ENCODE results near the gene SYT7.
"Not testable (repeated sequence)": the region's sequence is repeated elsewhere in the genome, so short reads cannot be mapped to it uniquely, and the experiment has no call there.

Gene SYT7

GRCh38 chr11:61472868-61473267 is 108.0 kb downstream of the SYT7 start:
- FAIRE-seq: no peak
- DNase-seq (ENCODE audit: insufficient read length): no peak
- no peak for TF ChIP-seq TAF1 (IDR thresholded peaks at IDR 0.05; ENCODE audit: borderline replicate concordance, low read depth, low read length)
- no peak for TF ChIP-seq POLR2A (IDR thresholded peaks at IDR 0.05; ENCODE audit: low read depth, low read length)
- no peak for TF ChIP-seq POLR2AphosphoS5 (IDR thresholded peaks at IDR 0.05; ENCODE audit: low read depth, low read length)

- no peak for FAIRE-seq
- no peak for TF ChIP-seq POLR2AphosphoS5 (IDR thresholded peaks at IDR 0.05; ENCODE audit: low read depth, low read length)
- TF ChIP-seq POLR2A (IDR thresholded peaks at IDR 0.05; ENCODE audit: low read depth, low read length): no peak
- TF ChIP-seq TAF1 (IDR thresholded peaks at IDR 0.05; ENCODE audit: borderline replicate concordance, low read depth, low read length): no peak
- DNase-seq (ENCODE audit: insufficient read length): no peak
These were observed 108.6 kb downstream of the SYT7 start for GRCh38 chr11:61472282-61472681.

- no peak for TF ChIP-seq POLR2A (IDR thresholded peaks at IDR 0.05; ENCODE audit: low read depth, low read length)
- no peak for TF ChIP-seq TAF1 (IDR thresholded peaks at IDR 0.05; ENCODE audit: borderline replicate concordance, low read depth, low read length)
- TF ChIP-seq POLR2AphosphoS5 (IDR thresholded peaks at IDR 0.05; ENCODE audit: low read depth, low read length): no peak
- FAIRE-seq (no peak), DNase-seq (ENCODE audit: insufficient read length) (no peak)
These were observed 112.9 kb downstream of the SYT7 start for GRCh38 chr11:61468002-61468401.

DNA sequence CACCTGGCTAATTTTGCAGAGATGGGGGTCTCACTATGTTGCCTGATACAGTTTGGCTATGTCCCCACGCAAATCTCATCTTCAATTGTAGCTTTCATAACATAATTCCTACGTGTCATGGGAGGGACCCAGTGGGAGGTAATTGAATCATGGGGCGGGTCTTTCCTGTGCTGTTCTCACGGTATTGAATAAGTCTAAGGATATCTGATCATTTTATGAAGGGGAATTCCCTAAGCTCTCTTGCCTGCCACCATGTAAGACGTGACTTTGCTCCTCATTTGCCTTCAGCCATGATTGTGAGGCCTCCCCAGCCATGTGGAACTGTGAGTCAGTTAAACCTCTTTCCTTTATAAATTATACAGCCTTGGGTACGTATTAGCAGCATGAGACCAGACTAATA is 113.3 kb downstream of the SYT7 start:
- DNase-seq (ENCODE audit: insufficient read length); FAIRE-seq: not testable (repeated sequence)

All from GM12892 (cell line).